Tibial nerve (tissue), 4 donors: ENCODE results near the gene ETV7.

ENCODE experiments used
- EP300 ChIP-seq, 2 donors: sonication (generic); formaldehyde crosslinking; IDR thresholded peaks; one replicate each; pipeline ENCODE4 v1.6.1; 2017; ENCODE audit warnings: antibody characterized with exemption in 2 of 2, mild to moderate bottlenecking in 1 of 2
- POLR2A ChIP-seq, 2 donors: fragments of 450-650 bp; IDR thresholded peaks; one replicate each; pipeline ENCODE4 v1.6.1; 2017; ENCODE audit warnings: antibody characterized with exemption in 2 of 2, mild to moderate bottlenecking in 2 of 2, moderate library complexity in 2 of 2
- TF ChIP-seq, protein P1 (sequence below), 5 experiments: fragments of 200-600 bp in 3 of 5; fragments of 450-650 bp in 2 of 5; sonication (generic) in 3 of 5; IDR thresholded peaks; one replicate each; pipeline ENCODE4 v1.5.1; 2016 to 2019; ENCODE audit warnings: antibody characterized with exemption in 5 of 5, mild to moderate bottlenecking in 3 of 5, moderate library complexity in 2 of 5

DNA sequence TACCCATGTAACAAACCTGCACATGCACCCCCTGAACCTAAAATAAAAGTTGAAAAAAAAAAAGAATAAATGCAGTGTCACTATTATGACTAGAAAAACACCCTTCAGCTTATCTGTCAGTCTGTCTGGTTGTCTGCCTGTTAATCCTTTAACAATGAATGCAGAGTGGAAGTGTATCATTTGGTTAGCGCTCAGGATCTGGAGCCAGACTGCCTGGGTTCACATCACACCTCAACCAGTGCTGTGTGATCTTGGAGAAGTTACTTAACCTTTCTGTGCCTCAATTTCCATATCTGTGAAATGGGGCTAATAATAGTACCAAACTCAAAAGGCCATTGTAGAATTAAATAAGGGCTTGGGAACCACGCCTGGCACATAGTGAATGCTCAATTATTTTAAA is 16.8 kb downstream of the ETV7 start:
- TF ChIP-seq, protein P1, sequence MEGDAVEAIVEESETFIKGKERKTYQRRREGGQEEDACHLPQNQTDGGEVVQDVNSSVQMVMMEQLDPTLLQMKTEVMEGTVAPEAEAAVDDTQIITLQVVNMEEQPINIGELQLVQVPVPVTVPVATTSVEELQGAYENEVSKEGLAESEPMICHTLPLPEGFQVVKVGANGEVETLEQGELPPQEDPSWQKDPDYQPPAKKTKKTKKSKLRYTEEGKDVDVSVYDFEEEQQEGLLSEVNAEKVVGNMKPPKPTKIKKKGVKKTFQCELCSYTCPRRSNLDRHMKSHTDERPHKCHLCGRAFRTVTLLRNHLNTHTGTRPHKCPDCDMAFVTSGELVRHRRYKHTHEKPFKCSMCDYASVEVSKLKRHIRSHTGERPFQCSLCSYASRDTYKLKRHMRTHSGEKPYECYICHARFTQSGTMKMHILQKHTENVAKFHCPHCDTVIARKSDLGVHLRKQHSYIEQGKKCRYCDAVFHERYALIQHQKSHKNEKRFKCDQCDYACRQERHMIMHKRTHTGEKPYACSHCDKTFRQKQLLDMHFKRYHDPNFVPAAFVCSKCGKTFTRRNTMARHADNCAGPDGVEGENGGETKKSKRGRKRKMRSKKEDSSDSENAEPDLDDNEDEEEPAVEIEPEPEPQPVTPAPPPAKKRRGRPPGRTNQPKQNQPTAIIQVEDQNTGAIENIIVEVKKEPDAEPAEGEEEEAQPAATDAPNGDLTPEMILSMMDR (IDR thresholded peaks at IDR 0.05), result no peak
- TF ChIP-seq POLR2A (IDR thresholded peaks at IDR 0.05) (no peak), EP300 (IDR thresholded peaks at IDR 0.05) (no peak)
